Measurements from ENCODE around the gene MAN2A1.
"Not testable (repeated sequence)": the region's sequence is repeated elsewhere in the genome, so short reads cannot be mapped to it uniquely, and the experiment has no call there.

MAN2A1 gene

DNA sequence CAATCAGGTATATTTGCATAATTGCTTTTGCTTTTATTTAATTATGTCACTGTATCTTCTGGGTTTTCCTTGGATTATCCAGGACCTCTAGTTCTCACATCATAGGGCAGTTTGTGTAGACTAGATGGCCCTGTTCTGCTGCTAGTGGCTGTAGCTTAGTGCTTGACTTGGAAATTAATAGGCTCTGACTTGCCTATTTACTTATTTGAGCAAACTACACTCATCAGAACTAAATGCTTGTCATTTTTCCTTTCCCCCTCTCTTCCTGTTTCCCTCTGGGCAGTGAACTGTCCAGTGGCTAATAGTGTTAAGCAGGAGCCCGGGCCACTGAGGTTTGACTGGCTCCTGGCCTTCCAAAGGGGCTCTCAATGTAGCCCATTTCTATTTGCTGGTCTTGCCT, 135.7 kb downstream of the MAN2A1 start:
- no peak for DNase-seq (ENCODE audit: low read depth in 2 of 2)

DNA sequence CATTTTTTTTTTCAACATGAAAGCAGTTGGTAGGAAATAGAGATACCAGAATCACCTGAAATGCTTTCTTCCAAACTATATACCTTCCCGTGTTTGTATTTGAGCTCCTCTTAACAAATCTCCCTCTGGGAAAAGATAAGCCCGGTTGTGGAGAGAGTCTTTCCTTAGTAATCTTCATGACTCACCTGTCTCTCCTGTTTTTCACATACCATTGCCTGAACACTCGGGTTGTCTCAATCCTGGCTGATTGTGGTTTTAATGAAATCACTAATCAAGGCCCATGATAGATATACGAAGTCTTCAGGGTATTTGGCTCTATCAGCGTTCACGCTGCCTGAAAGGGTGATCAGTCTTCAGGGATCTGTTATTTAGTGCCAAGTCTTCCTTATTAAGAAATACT, 136.7 kb downstream of the MAN2A1 start:
- no peak for DNase-seq (ENCODE audit: low read depth in 2 of 2)

GRCh38 chr5:109829331-109829730, 139.6 kb downstream of the MAN2A1 start:
- no peak for DNase-seq (ENCODE audit: low read depth in 2 of 2)

GRCh38 chr5:109830955-109831502, 141.3 kb downstream of the MAN2A1 start:
- DNase-seq (ENCODE audit: low read depth in 2 of 2): no peak

DNA sequence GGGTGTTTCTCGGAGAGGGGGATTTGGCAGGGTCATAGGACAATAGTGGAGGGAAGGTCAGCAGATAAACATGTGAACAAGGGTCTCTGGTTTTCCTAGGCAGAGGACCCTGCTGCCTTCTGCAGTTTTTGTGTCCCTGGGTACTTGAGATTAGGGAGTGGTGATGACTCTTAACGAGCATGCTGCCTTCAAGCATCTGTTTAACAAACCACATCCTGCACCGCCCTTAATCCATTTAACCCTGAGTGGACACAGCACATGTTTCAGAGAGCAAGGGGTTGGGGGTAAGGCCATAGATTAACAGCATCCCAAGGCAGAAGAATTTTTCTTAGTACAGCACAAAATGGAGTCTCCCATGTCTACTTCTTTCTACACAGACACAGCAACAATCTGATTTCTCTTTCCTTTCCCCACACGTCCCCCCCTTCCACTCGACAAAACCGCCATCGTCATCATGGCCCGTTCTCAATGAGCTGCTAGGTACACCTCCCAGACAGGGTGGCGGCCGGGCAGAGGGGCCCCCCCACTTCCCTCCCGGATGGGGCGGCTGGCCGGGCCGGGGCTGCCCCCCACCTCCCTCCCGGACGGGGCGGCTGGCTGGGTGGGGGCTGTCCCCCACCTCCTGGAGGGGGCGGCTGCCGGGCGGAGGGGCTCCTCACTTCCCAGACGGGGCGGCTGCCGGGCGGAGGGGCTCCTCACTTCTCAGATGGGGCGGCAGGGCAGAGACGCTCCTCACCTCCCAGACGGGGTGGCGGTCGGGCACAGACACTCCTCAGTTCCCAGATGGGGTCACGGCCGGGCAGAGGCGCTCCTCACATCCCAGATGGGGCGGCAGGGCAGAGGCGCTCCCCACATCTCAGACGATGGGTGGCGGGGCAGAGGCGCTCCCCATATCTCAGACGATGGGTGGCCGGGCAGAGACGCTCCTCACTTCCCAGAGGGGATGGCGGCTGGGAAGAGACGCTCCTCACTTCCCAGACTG, 142.8 kb downstream of the MAN2A1 start:
- DNase-seq (ENCODE audit: low read depth in 2 of 2): not testable (repeated sequence)

- no peak for DNase-seq (ENCODE audit: low read depth in 2 of 2)
Measured at GRCh38 chr5:109833946-109834345, 144.2 kb downstream of the MAN2A1 start.

DNA sequence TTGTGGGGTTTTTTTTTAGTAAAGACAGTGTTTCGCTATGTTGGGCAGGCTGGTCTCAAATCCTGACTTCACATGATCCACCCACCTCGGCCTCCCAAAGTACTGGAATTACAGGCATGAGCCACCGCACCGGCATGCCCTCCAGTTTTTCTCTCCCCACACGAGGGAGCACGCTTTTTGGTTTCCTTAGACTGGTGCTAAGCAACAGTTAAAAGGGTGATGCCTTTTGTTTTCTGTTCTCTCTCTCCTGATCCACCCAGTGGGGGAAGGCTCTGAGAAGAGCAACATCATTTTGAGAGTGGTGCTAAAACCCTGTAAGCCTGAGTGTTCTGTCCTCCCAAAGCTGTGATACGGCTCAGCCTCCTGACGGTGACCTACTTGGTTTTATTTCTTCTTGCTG, 146.6 kb downstream of the MAN2A1 start:
- no peak for DNase-seq (ENCODE audit: low read depth in 2 of 2)

GRCh38 chr5:109837231-109837861, 147.6 kb downstream of the MAN2A1 start:
- DNase-seq (ENCODE audit: low read depth in 2 of 2): no peak

DNA sequence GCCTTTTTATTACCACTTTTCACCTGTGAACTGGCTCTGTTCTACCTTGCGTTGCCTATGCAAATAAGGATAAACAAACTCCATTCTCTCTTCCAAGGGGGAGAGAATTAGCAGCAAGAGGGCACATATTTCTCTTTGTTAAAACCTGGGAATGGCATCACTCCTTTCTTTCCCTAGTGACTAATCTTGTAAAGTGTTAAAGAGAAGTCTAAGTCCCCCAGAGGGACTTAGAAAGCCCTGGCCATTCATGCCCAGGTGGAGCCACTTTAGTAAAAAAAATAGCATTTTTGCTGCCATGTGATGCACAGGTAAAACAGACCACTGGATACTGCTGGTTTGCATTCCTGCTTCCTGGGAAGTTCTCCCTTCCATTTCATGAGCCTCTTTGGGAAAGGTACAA, 148.4 kb downstream of the MAN2A1 start:
- no peak for DNase-seq (ENCODE audit: low read depth in 2 of 2)

DNA sequence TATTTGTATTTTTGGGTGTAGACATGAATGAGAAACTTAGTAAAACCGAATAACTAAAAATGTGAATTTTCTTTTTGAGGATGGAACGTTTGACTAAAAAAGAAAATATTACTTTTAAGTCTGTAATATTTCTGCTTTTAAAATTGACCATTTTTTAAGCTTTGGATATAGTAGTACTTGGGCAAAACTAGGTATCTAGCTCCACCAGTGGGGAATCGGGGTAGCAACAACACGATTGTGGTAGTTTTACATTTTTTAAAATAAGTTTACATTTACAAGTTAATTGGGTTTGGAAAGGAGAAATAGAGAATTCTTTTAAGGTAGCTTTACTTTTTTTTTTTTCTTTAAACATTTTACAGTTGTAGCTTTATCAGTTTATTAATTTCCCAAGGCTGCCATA, 154.4 kb downstream of the MAN2A1 start:
- no peak for DNase-seq (ENCODE audit: low read depth in 2 of 2)

GRCh38 chr5:109844695-109845094, 155.0 kb downstream of the MAN2A1 start:
- no peak for DNase-seq (ENCODE audit: low read depth in 2 of 2)

DNA sequence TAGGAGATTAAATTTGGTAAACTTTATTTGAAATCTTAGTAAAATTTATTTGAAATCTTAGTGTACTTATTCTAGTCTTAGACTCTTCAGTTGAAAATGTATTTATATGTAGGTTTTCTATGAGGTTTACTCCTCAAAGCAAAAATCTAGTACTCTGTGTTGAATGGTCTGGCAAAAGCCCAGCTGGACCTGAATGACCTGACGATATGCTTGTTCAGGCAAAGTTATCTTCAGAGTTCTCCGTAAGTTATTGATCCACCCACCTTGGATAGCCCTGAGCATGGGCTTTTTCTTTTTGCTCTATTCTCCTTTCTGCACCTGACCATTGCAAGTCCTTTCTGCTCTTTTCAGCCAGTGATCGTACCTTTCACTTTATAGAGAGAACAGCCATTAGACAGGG, 158.4 kb downstream of the MAN2A1 start:
- DNase-seq (ENCODE audit: low read depth in 2 of 2): no peak

GRCh38 chr5:109849478-109850088, 159.9 kb downstream of the MAN2A1 start:
- no peak for DNase-seq (ENCODE audit: low read depth in 2 of 2)

DNA sequence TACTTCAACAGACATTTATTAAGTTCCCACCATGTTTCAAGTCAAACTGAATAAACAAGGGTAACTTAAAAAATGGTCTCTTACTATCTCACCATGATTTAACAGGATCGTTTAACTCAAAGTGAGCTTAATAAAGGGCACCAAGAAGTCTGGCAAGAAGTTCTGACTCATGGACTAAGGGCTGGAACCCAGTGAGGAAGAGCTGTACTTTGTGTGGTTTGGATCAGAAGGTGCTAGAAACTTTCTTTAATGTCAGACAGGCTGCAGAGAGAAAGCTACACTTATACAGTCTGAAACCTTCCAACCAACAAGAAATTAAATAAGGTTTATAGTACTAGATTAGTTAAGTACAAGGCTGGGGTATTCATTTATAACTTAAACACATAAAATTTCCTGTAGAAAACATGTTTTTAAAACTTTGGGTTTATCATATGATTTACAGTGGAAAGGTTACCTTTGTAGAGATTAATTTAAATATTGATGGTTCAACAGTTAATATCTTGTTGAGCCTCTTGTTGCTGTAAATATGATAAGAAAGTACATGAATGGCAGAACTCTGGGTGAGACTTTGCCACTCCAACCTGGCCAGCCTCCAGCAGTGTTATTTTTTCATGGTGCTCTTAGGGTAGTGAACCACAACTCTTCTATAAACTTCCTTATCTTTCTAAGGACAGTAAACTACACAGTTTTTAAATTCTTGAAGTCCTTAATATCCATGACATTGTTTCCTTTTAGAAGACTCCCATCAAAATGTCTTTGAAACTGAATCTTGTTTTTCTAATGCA, 162.8 kb downstream of the MAN2A1 start:
- no peak for DNase-seq (ENCODE audit: low read depth in 2 of 2)

DNA sequence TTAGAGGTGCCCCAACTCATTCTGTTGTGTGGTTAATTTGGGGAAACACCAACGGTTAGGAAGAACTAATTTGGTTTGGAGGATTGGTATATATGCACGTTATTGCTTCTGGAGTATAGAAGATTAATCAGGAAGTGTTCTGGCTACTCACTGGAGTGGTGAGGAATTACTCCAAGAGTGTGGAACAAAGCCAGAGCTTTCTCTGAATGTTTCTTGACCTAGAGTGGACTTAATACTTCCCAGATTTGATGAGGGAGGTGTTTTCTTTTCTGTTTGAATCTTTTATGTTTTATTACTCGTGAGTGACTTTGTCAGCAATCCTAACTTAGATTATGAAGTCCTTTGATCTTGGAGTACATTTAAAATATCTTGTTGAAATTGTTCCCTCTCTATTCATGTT, 163.7 kb downstream of the MAN2A1 start:
- no peak for DNase-seq (ENCODE audit: low read depth in 2 of 2)

DNA sequence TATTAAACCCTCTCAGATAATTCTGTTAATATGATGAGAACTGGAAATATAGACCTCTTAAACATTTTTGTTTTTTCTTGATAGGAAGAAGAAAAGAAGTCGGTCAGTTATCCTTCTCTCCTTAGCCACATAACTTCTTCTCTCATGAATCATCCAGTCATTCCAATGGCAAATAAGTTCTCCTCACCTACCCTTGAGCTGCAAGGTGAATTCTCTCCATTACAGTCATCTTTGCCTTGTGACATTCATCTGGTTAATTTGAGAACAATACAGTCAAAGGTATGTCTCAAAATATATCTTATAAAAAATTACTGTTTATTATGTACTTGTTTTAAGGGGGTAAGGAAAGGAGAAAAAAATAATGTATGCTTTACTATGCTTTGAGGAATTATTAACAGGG, 165.3 kb downstream of the MAN2A1 start:
- DNase-seq (ENCODE audit: low read depth in 2 of 2): no peak

GRCh38 chr5:109857405-109858031, 167.8 kb downstream of the MAN2A1 start:
- DNase-seq (ENCODE audit: low read depth in 2 of 2): no peak

DNA sequence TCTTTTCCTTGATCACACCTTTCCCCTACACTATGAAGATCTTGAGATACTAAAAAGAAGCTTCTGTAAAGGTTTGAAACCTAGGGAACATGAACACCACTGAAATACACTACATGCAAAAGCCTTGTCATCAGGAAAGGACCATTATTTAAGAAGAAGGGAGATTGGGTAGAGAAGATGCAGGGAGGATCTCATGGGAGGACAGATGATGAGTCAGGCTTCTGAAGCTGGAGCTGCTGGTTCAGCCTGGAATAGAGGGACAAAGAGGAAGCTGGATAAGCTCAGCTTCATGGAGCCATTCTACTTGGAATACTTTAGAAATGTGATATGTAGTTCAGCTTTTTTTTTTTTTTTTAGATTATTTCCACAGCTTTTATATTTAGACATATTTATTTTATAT, 169.8 kb downstream of the MAN2A1 start:
- DNase-seq (ENCODE audit: low read depth in 2 of 2): no peak

DNA sequence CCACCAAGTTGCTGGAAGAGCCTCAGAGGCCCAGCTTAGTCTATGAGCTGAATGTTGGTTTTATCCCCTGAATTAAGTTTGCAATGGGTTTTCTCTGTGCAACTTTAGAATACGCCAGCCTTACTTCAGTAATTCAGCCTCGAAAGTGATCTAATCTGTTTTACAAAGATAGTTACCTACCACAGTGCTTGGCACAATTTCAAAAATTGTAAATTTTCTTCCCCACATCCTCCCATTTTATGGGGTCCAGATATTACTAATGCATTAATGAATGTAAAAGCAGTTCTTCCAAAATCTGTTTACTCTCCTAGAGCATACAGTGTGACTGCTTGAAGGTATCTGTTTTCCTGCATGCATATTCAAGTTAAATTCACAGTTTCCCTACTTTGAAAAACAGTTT, 172.6 kb downstream of the MAN2A1 start:
- DNase-seq (ENCODE audit: low read depth in 2 of 2): no peak

- no peak for DNase-seq (ENCODE audit: low read depth in 2 of 2)
Measured at GRCh38 chr5:109863752-109864151, 174.0 kb downstream of the MAN2A1 start.

DNA sequence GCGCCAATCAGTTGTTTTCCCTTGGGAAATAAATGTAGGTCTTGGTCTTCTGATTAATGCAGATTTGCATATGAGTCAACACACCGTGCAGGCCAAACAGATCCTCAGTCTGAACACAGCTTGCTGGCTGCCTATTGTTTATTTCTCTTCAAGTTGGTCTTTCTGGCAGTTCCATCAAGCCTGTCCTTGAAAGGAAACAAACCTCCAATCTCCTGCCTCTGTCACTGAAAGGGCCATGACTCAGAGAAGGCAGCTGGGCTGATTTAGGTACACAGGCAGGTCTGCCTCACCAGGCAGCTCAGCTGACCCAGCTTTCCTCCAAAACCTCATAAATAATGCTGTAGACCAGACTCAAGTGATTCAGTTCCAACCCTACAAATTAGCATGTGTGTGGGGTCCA, 175.9 kb downstream of the MAN2A1 start:
- no peak for DNase-seq (ENCODE audit: low read depth in 2 of 2)

Measured in stimulated activated CD8-positive, alpha-beta memory T cell treated with anti-CD3 and anti-CD28 coated beads, Interleukin-7, amount 100 ng/mL, for 4 hours (primary cell).